GM18909 (cell line): ENCODE measurements around the gene INPP4A.

Experiments
- ATAC-seq: cut with Tn5 transposase; IDR thresholded peaks from one replicate; pipeline ENCODE4 v1.9.1; 2021; ENCODE audit warnings: mild to moderate bottlenecking; ENCODE audit not compliant: unreplicated experiment, poor library complexity

The INPP4A gene

GRCh38 chr2:98554116-98554861 is 109.6 kb downstream of the INPP4A start:
- no peak for ATAC-seq

- ATAC-seq, result no peak
Observed at GRCh38 chr2:98555696-98556095, 111.0 kb downstream of the INPP4A start.

GRCh38 chr2:98556344-98557033 is 111.8 kb downstream of the INPP4A start:
- ATAC-seq, result peak; percentile 81

GRCh38 chr2:98558852-98559530 is 114.3 kb downstream of the INPP4A start:
- ATAC-seq, result no peak

GRCh38 chr2:98559581-98559980 is 114.9 kb downstream of the INPP4A start:
- ATAC-seq, result no peak

- ATAC-seq, result no peak
Observed at GRCh38 chr2:98560256-98560771, 115.7 kb downstream of the INPP4A start.

- no peak for ATAC-seq
Observed at GRCh38 chr2:98561018-98561417, 116.4 kb downstream of the INPP4A start.

- no peak for ATAC-seq
Observed at GRCh38 chr2:98561902-98562695, 117.4 kb downstream of the INPP4A start.

- no peak for ATAC-seq
Observed at GRCh38 chr2:98563394-98563793, 118.7 kb downstream of the INPP4A start.

GRCh38 chr2:98564541-98565132 is 120.0 kb downstream of the INPP4A start:
- no peak for ATAC-seq

GRCh38 chr2:98565286-98565860 is 120.7 kb downstream of the INPP4A start:
- no peak for ATAC-seq

GRCh38 chr2:98565941-98566340 is 121.3 kb downstream of the INPP4A start:
- no peak for ATAC-seq

GRCh38 chr2:98568161-98568956 is 123.7 kb downstream of the INPP4A start:
- no peak for ATAC-seq

GRCh38 chr2:98569197-98569793 is 124.6 kb downstream of the INPP4A start:
- no peak for ATAC-seq

- ATAC-seq, result no peak
Observed at GRCh38 chr2:98569915-98570314, 125.3 kb downstream of the INPP4A start.

GRCh38 chr2:98570356-98570755 is 125.7 kb downstream of the INPP4A start:
- no peak for ATAC-seq

GRCh38 chr2:98571121-98571701 is 126.6 kb downstream of the INPP4A start:
- ATAC-seq, result no peak

- ATAC-seq, result no peak
Observed at GRCh38 chr2:98571796-98572195, 127.1 kb downstream of the INPP4A start.
